ENCODE results near the gene ADGRL2. TPM values are rescaled to one million over a fixed set of nuclear protein-coding genes. Genes with fewer than 3 reads are reported as not detected.

The ADGRL2 gene
- total and polyA plus RNA-seq, 2 of the 4 experiments (the other 2 are of a cell fraction), result 17.0 to 42.7 TPM

- H3K4me1 ChIP-seq (ENCODE audit: control insufficient read depth, insufficient read depth, low read length), result no peaks in the 10 kb centered on the region
- no peaks in the 10 kb centered on the region for H3K9me1 ChIP-seq (ENCODE audit: insufficient read depth, low read length)
- no peak overlapping the region for H4K91ac ChIP-seq (ENCODE audit: insufficient read depth, low read depth, low read length)
- H2AK5ac ChIP-seq (ENCODE audit: low read depth, low read length), result no peak overlapping the region
- TF ChIP-seq POLR2A (IDR thresholded peaks at IDR 0.05; ENCODE audit: low read depth, low read length) (no peak), FOS (IDR thresholded peaks at IDR 0.05; ENCODE audit: low read depth, low read length) (no peak), RCOR1 (IDR thresholded peaks at IDR 0.05; ENCODE audit: insufficient replicate concordance, low read length) (no peak), MAFK (IDR thresholded peaks at IDR 0.05; ENCODE audit: low read depth, low read length) (no peak), MXI1 (IDR thresholded peaks at IDR 0.05; ENCODE audit: borderline replicate concordance, low read depth, low read length) (no peak), BHLHE40 (IDR thresholded peaks at IDR 0.05; ENCODE audit: low read depth, low read length) (no peak), NFE2L2 (IDR thresholded peaks at IDR 0.05; ENCODE audit: low read depth, low read length) (no peak), USF2 (IDR thresholded peaks at IDR 0.05; ENCODE audit: low read depth, low read length) (no peak)
- dilution Hi-C loops (cut with HindIII; ENCODE audit: low sequenced_read_pairs, unreplicated experiment), result no loop called here
- intact Hi-C loops (cut with micrococcal nuclease), result no loop called here
- CTCF ChIA-PET, result interaction anchor here (0.7 to 1.1 kb wide), 2 partner anchors 13 to 208 kb away, joined by 3 to 4 read pairs; no protein-coding TSS in a partner anchor
- in situ Hi-C loops (cut with MboI; ENCODE audit: low sequenced_read_pairs), result loop anchor here (10.0 to 25.0 kb wide), 2 partner anchors 203 to 1520 kb away; no protein-coding TSS in a partner anchor
- H3K27me3 ChIP-seq (ENCODE audit: control insufficient read depth, insufficient read depth, low read length), result no peaks in the 10 kb centered on the region
- H3K56ac ChIP-seq (ENCODE audit: extremely low read depth, insufficient read depth, low read length), result no peak overlapping the region
- no peaks in the 10 kb centered on the region for H3K79me1 ChIP-seq (ENCODE audit: low read depth in 1 of 2, low read length in 2 of 2)
- H2AFZ ChIP-seq (replicated peaks; ENCODE audit: low read length, poor library complexity), result no peak overlapping the region
- no peak overlapping the region for H2BK15ac ChIP-seq (ENCODE audit: low read depth, low read length)
- H3K9ac ChIP-seq (ENCODE audit: low read depth, low read length), result no peak overlapping the region
- POLR2A ChIA-PET (ENCODE audit: unreplicated experiment), result no interaction called here
- no peak overlapping the region for H2AK9ac ChIP-seq (replicated peaks; ENCODE audit: low read depth, low read length, poor library complexity)
- H4K20me1 ChIP-seq (ENCODE audit: insufficient read depth, low read length), result no peaks in the 10 kb centered on the region
- no TSS peak for BruUV-seq (replicated peaks)
- ATAC-seq (ENCODE audit: low read depth) (no peak), DNase-seq (no peak)
- H3K14ac ChIP-seq (replicated peaks; ENCODE audit: low read depth, low read length), result no peak overlapping the region
- no peak overlapping the region for H2BK5ac ChIP-seq (ENCODE audit: low read depth, low read length, poor library complexity, severe bottlenecking)
- no peak overlapping the region for H3K4me2 ChIP-seq (ENCODE audit: low read depth, low read length)
- no peak overlapping the region for H2BK120ac ChIP-seq (ENCODE audit: low read depth, low read length)
- WGBS, 2 experiments (ENCODE audit: extremely low coverage in 2 of 2, insufficient read length in 1 of 2), result no CpG with 5 or more reads among the region's 8 CpGs
- no peaks in the 10 kb centered on the region for H3K9me3 ChIP-seq (ENCODE audit: control insufficient read depth, insufficient read depth, low read length)
- H3K18ac ChIP-seq (ENCODE audit: low read depth, low read length), result no peak overlapping the region
- H4K5ac ChIP-seq (ENCODE audit: low read depth, low read length), result no peak overlapping the region
- H3K4me3 ChIP-seq (ENCODE audit: insufficient read depth, low read depth, low read length), result no peak overlapping the region
- no peak overlapping the region for H3K4ac ChIP-seq (ENCODE audit: low read depth, low read length)
- H4K8ac ChIP-seq (ENCODE audit: low read depth in 2 of 2, low read length in 2 of 2), result no peak overlapping the region
- no peak overlapping the region for H3K27ac ChIP-seq (ENCODE audit: insufficient read depth, low read length)
- no peaks in the 10 kb centered on the region for H3K36me3 ChIP-seq (ENCODE audit: control insufficient read depth, insufficient read depth, low read length)
- no peak overlapping the region for H2BK20ac ChIP-seq (ENCODE audit: low read depth, low read length)
- H3K23ac ChIP-seq (ENCODE audit: low read depth, low read length), result no peak overlapping the region
Measured at GRCh38 chr1:81757398-81758020, 43.2 kb upstream of the ADGRL2 start.

Measured in IMR-90 (cell line).